H1 (cell line): ENCODE measurements around the gene RNF212. TPM values are rescaled to one million over a fixed set of nuclear protein-coding genes. Genes with fewer than 3 reads are reported as not detected.

Experiments used
- CTCF ChIA-PET: fragments of 300-600 bp; sonication (Branson Sonifier 250); formaldehyde crosslinking; loops from one replicate; lab custom pipeline; 2021; ENCODE audit not compliant: partially characterized antibody; lab: Charles Lee
- POLR2A ChIA-PET: fragments of 300-600 bp; sonication (Branson Sonifier 250); formaldehyde crosslinking; loops from one replicate; lab custom pipeline; 2021; ENCODE audit warnings: inconsistent platforms; ENCODE audit not compliant: partially characterized antibody; lab: Charles Lee
- DNase-seq, 2 experiments: peaks; one replicate each; pipeline versions ENCODE4 v3.0.0 to v3.0.0-alpha.2; 2010 to 2022; ENCODE audit warnings: low spot score in 2 of 2, low read depth in 1 of 2, mixed read lengths in 1 of 2
- FAIRE-seq: peaks from 2 replicates; lab custom pipeline; 2011; peaks lifted over from hg19 to GRCh38; lab: Jason Lieb, UNC
- H2AFZ ChIP-seq: 2 replicates; pipeline ENCODE4 v1.8.1; 2012; ENCODE audit warnings: low read length, inconsistent platforms
- H2AK5ac ChIP-seq: 2 replicates; pipeline ENCODE4 v1.6.1; 2013; ENCODE audit warnings: low read depth, low read length
- H2BK120ac ChIP-seq: replicated peaks from 2 replicates; pipeline ENCODE3; 2013; ENCODE audit warnings: low read depth, low read length, inconsistent platforms
- H2BK12ac ChIP-seq: 2 replicates; pipeline ENCODE4 v1.6.1; 2013; ENCODE audit warnings: low read depth, low read length
- H2BK15ac ChIP-seq: 2 replicates; pipeline ENCODE4 v1.6.1; 2013; ENCODE audit warnings: low read length
- H2BK20ac ChIP-seq: 2 replicates; pipeline ENCODE4 v1.6.1; 2013; ENCODE audit warnings: low read length
- H2BK5ac ChIP-seq: 2 replicates; pipeline ENCODE4 v1.6.1; 2013; ENCODE audit warnings: low read depth, low read length
- H3K14ac ChIP-seq: 2 replicates; pipeline ENCODE4 v1.6.1; 2013; ENCODE audit warnings: inconsistent platforms; ENCODE audit not compliant: insufficient read length
- H3K18ac ChIP-seq: 2 replicates; pipeline ENCODE4 v1.6.1; 2013; ENCODE audit warnings: low read length; ENCODE audit errors: extremely low read depth
- H3K23ac ChIP-seq: 2 replicates; pipeline ENCODE4 v1.6.1; 2013; ENCODE audit warnings: inconsistent platforms; ENCODE audit not compliant: insufficient read length
- H3K23me2 ChIP-seq: 2 replicates; pipeline ENCODE4 v1.6.1; 2013; ENCODE audit warnings: low read depth, low read length
- H3K27ac ChIP-seq: 2 replicates; pipeline ENCODE4 v1.6.1; 2011; ENCODE audit warnings: low read depth, low read length, inconsistent platforms
- H3K27me3 ChIP-seq, 4 experiments: replicated peaks in 1 of 4; 1 replicate in 1 of 4; 2 replicates in 3 of 4; pipeline versions ENCODE4 v1.6.1 to v1.8.1; 2011 to 2013; ENCODE audit warnings: low read length in 3 of 4, mild to moderate bottlenecking in 3 of 4, inconsistent platforms in 2 of 4, mixed read lengths in 2 of 4, moderate library complexity in 1 of 4; ENCODE audit not compliant: control insufficient read depth in 3 of 4, insufficient read depth in 3 of 4; ENCODE audit errors: extremely low read depth in 1 of 4
- H3K36me3 ChIP-seq, 4 experiments: 2 replicates each; pipeline versions ENCODE4 v1.6.1 to v1.8.1; 2011 to 2013; ENCODE audit warnings: mild to moderate bottlenecking in 4 of 4, low read length in 3 of 4, moderate library complexity in 2 of 4, control low read depth in 1 of 4, inconsistent platforms in 1 of 4; ENCODE audit not compliant: insufficient read depth in 4 of 4, control insufficient read depth in 2 of 4
- H3K4ac ChIP-seq: replicated peaks from 2 replicates; pipeline ENCODE3; 2013; ENCODE audit warnings: low read length, low read depth, mixed read lengths, inconsistent platforms; ENCODE audit not compliant: insufficient read length
- H3K4me1 ChIP-seq, 4 experiments: replicated peaks in 1 of 4; 1 replicate in 1 of 4; 2 replicates in 3 of 4; pipeline versions ENCODE4 v1.6.1 to v1.8.1; 2011 to 2013; ENCODE audit warnings: low read length in 3 of 4, inconsistent platforms in 2 of 4, mixed read lengths in 1 of 4; ENCODE audit not compliant: insufficient read depth in 4 of 4, control insufficient read depth in 3 of 4
- H3K4me2 ChIP-seq, 2 experiments: 2 replicates each; pipeline versions ENCODE4 v1.6.1 to v1.8.1; 2011 to 2013; ENCODE audit warnings: low read depth in 2 of 2, low read length in 2 of 2, control low read depth in 1 of 2, inconsistent platforms in 1 of 2, mild to moderate bottlenecking in 1 of 2; ENCODE audit not compliant: insufficient read depth in 1 of 2
- H3K4me3 ChIP-seq, 4 experiments: fragments of 200-600, 300-600 bp in 1 of 4; sonication (generic), shearing (Covaris generic), sonication (Bioruptor Twin) in 1 of 4; 2 replicates each; pipeline versions ENCODE4 v1.5.1 to v1.8.1; 2011 to 2016; ENCODE audit warnings: low read length in 4 of 4, low read depth in 3 of 4, control low read depth in 2 of 4, inconsistent platforms in 2 of 4, mild to moderate bottlenecking in 2 of 4, mixed read lengths in 1 of 4, moderate library complexity in 1 of 4; ENCODE audit not compliant: insufficient read depth in 2 of 4; ENCODE audit errors: extremely low read depth in 1 of 4
- H3K56ac ChIP-seq: replicated peaks from 2 replicates; pipeline ENCODE3; 2013; ENCODE audit warnings: low read depth, mild to moderate bottlenecking, mixed read lengths, low read length, inconsistent platforms; ENCODE audit not compliant: insufficient read length
- H3K79me1 ChIP-seq: 2 replicates; pipeline ENCODE4 v1.6.1; 2013; ENCODE audit warnings: low read depth, low read length, control low read depth
- H3K79me2 ChIP-seq, 2 experiments: 2 replicates each; pipeline versions ENCODE4 v1.6.1 to v1.8.1; 2012 to 2013; ENCODE audit warnings: low read length in 2 of 2, mild to moderate bottlenecking in 2 of 2, inconsistent platforms in 1 of 2; ENCODE audit not compliant: insufficient read depth in 2 of 2, control insufficient read depth in 1 of 2
- H3K9ac ChIP-seq, 4 experiments: replicated peaks in 1 of 4; 1 replicate in 1 of 4; 2 replicates in 3 of 4; pipeline versions ENCODE4 v1.6.1 to v1.8.1; 2011 to 2013; ENCODE audit warnings: low read depth in 3 of 4, low read length in 3 of 4, control low read depth in 2 of 4, mild to moderate bottlenecking in 2 of 4, moderate library complexity in 2 of 4, inconsistent platforms in 1 of 4; ENCODE audit errors: extremely low read depth in 1 of 4
- H3K9me3 ChIP-seq, 2 experiments: 2 replicates each; pipeline versions ENCODE4 v1.6.1 to v1.8.1; 2012 to 2013; ENCODE audit warnings: mild to moderate bottlenecking in 2 of 2, moderate library complexity in 2 of 2, control low read depth in 1 of 2, inconsistent platforms in 1 of 2, low read depth in 1 of 2, low read length in 1 of 2, mixed read lengths in 1 of 2; ENCODE audit not compliant: insufficient read depth in 2 of 2
- H4K20me1 ChIP-seq, 2 experiments: replicated peaks in 1 of 2; 2 replicates each; pipeline versions ENCODE3 to v1.8.1; 2011 to 2013; ENCODE audit warnings: inconsistent platforms in 2 of 2, low read length in 2 of 2, mild to moderate bottlenecking in 1 of 2; ENCODE audit not compliant: insufficient read depth in 2 of 2, control insufficient read depth in 1 of 2
- H4K5ac ChIP-seq: 2 replicates; pipeline ENCODE4 v1.6.1; 2013; ENCODE audit warnings: low read length, low read depth, mixed read lengths, inconsistent platforms; ENCODE audit not compliant: insufficient read length
- H4K8ac ChIP-seq: 2 replicates; pipeline ENCODE4 v1.8.0; 2013; ENCODE audit warnings: mild to moderate bottlenecking, moderate library complexity, low read length, inconsistent platforms; ENCODE audit not compliant: insufficient read depth; ENCODE audit errors: extremely low read depth
- H4K91ac ChIP-seq: replicated peaks from 2 replicates; pipeline ENCODE3; 2013; ENCODE audit warnings: low read length, mixed read lengths, inconsistent platforms; ENCODE audit not compliant: insufficient read length
- CBX5 ChIP-seq: fragments of 300-800, 300-1000 bp; sonication (generic); IDR thresholded peaks from 2 replicates; pipeline ENCODE4 v1.7.1; 2016; ENCODE audit warnings: antibody characterized with exemption, low read length, low read depth
- CHD1 ChIP-seq: IDR thresholded peaks from 2 replicates; pipeline ENCODE4 v1.6.1; 2012; ENCODE audit warnings: low read depth, low read length, improper control_type of control experiment
- NANOG ChIP-seq: IDR thresholded peaks from 2 replicates; pipeline ENCODE4 v1.6.1; 2011; ENCODE audit warnings: low read length, low read depth, mild to moderate bottlenecking, inconsistent platforms; ENCODE audit not compliant: insufficient read depth, poor library complexity, severe bottlenecking
- POU5F1 ChIP-seq: IDR thresholded peaks from 2 replicates; pipeline ENCODE4 v1.6.1; 2011; ENCODE audit warnings: low read depth, mild to moderate bottlenecking, low read length, moderate library complexity
- RBBP5 ChIP-seq: IDR thresholded peaks from 2 replicates; pipeline ENCODE4 v1.7.1; 2012; ENCODE audit warnings: low read depth, mild to moderate bottlenecking, inconsistent platforms, low read length, moderate library complexity, borderline replicate concordance
- SAP30 ChIP-seq: fragments of 300-600 bp; sonication (generic); IDR thresholded peaks from 2 replicates; pipeline ENCODE4 v1.7.1; 2012; ENCODE audit warnings: low read length, moderate library complexity, mild to moderate bottlenecking, inconsistent platforms; ENCODE audit not compliant: insufficient read depth, insufficient replicate concordance
- SP2 ChIP-seq: IDR thresholded peaks from 2 replicates; pipeline ENCODE4 v1.6.1; 2012; ENCODE audit warnings: mild to moderate bottlenecking, low read length, inconsistent platforms
- SRF ChIP-seq: IDR thresholded peaks from 2 replicates; pipeline ENCODE4 v1.6.1; 2011; ENCODE audit warnings: mild to moderate bottlenecking, low read depth, low read length, moderate library complexity
- TBP ChIP-seq: IDR thresholded peaks from 2 replicates; pipeline ENCODE4 v1.6.1; 2011; ENCODE audit warnings: low read depth, low read length, improper control_type of control experiment
- TCF12 ChIP-seq: IDR thresholded peaks from 2 replicates; pipeline ENCODE4 v1.6.1; 2011; ENCODE audit warnings: low read depth, mild to moderate bottlenecking, low read length
- WGBS, 2 experiments: shearing (Covaris generic) in 1 of 2; methylation state at CpG; one replicate each; pipeline versions ENCODE4 v1.1.6 to v1.1.7; 2013 to 2015; ENCODE audit warnings: low lambda C conversion rate in 2 of 2, mixed read lengths in 2 of 2, inconsistent platforms in 1 of 2, low coverage in 1 of 2, missing lambda C conversion rate in 1 of 2; ENCODE audit not compliant: insufficient replicate concordance in 2 of 2, insufficient coverage in 1 of 2, insufficient read length in 1 of 2; ENCODE audit errors: extremely low coverage in 1 of 2, missing lambda C conversion rate in 1 of 2; 5-methylcytosine and 5-hydroxymethylcytosine counted together
- polyA plus RNA-seq, 7 experiments: library from polyadenylated mRNA; depleted of rRNA in 3 of 7; stranded (reverse) in 5 of 7; unstranded in 2 of 7; fragments of >200 nt in 5 of 7; fragments of 200-250 nt in 2 of 7; gene quantifications; 1 replicate in 5 of 7; 2 replicates in 1 of 7; 4 replicates in 1 of 7; pipeline versions ENCODE4 v1.2.1 to v1.2.3, GENCODE V29; 2011 to 2013; ENCODE audit warnings: missing spikeins in 2 of 7, mixed read lengths in 2 of 7
- total RNA-seq: library from RNA; stranded (reverse); fragmentation: NEBNext Ultra II Directional; extraction: Animal tissue kit (Norgen Biotek cat#: 25700); gene quantifications from 2 replicates; pipeline ENCODE4 v1.2.1, GENCODE V29; 2021
- TF ChIP-seq, protein P1 (sequence below): IDR thresholded peaks from 2 replicates; pipeline ENCODE4 v1.6.1; 2011; ENCODE audit warnings: low read depth, mild to moderate bottlenecking, low read length; ENCODE audit not compliant: insufficient read depth
- TF ChIP-seq, protein P2 (sequence below): IDR thresholded peaks from 2 replicates; pipeline ENCODE4 v1.6.1; 2012; ENCODE audit warnings: low read length, inconsistent platforms

RNF212 gene
- total and polyA plus RNA-seq, 2 of the 8 experiments (the other 6 are each of a cell fraction or from before 2014, with no cell fraction given): 3.4 to 5.4 TPM

DNA sequence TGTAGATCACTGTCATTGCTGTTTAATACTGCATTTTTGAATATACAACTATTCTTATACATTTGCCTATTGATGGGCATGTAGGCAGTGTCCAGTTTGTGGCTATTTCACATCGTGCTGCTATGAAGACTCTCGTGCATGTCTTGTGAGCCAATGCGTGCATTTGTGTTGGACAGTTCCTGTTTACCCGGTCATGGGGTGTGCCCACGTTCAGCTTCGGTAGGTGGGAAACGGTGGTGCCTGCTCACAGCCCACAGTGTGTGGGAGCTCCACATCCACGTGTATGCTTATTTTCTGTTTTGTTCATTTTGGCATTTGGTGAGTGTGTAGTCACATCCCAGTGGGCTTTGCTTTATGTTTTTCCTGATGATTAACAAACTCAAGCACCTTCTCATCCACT is 19.7 kb upstream of the RNF212 start:
- H3K14ac ChIP-seq: no peak overlapping the region
- 74% methylated on average over 8 of the region's 8 CpGs; no CpG with 5 or more reads in 1 of the 2 experiments for WGBS, 2 experiments
- H4K5ac ChIP-seq: no peak overlapping the region
- H3K27me3 ChIP-seq: no peaks in the 10 kb centered on the region
- no peak overlapping the region for H3K4me3 ChIP-seq
- H3K27ac ChIP-seq: no peak overlapping the region
- H3K4ac ChIP-seq: no peak overlapping the region
- no peak overlapping the region for H2BK12ac ChIP-seq
- no peaks in the 10 kb centered on the region for H3K9me3 ChIP-seq
- H3K4me1 ChIP-seq: no peaks in the 10 kb centered on the region; a peak in 1 of 7 replicates
- no peak for FAIRE-seq
- no peak overlapping the region for H3K4me2 ChIP-seq
- H3K23me2 ChIP-seq: no peaks in the 10 kb centered on the region
- H3K79me1 ChIP-seq: no peaks in the 10 kb centered on the region; the same call in 1 of the 2 replicates
- H2BK15ac ChIP-seq: no peak overlapping the region
- no peak overlapping the region for H3K56ac ChIP-seq
- POLR2A ChIA-PET: no interaction called here
- H3K9ac ChIP-seq: no peak overlapping the region
- H3K79me2 ChIP-seq: no peaks in the 10 kb centered on the region
- H2AFZ ChIP-seq: no peak overlapping the region
- no peak overlapping the region for H2BK5ac ChIP-seq
- H2AK5ac ChIP-seq: no peak overlapping the region
- no peak overlapping the region for H3K18ac ChIP-seq
- H4K20me1 ChIP-seq: no peaks in the 10 kb centered on the region
- no peak overlapping the region for H2BK20ac ChIP-seq
- no peaks in the 10 kb centered on the region for H3K36me3 ChIP-seq
- H4K91ac ChIP-seq: no peak overlapping the region
- CTCF ChIA-PET: interaction anchor here (0.6 to 1.0 kb wide), 4 partner anchors 25 to 326 kb away, joined by 3 to 5 read pairs (median 3); no protein-coding TSS in a partner anchor
- no peak overlapping the region for H3K23ac ChIP-seq
- no peak for DNase-seq
- no peak overlapping the region for H4K8ac ChIP-seq
- H2BK120ac ChIP-seq: no peak overlapping the region
- TF ChIP-seq RBBP5 (no peak), CBX5 (no peak), TCF12 (no peak), TBP (no peak), NANOG (no peak), SAP30 (no peak), SP2 (no peak), POU5F1 (no peak), SRF (no peak), CHD1 (no peak)
- TF ChIP-seq, protein P1, sequence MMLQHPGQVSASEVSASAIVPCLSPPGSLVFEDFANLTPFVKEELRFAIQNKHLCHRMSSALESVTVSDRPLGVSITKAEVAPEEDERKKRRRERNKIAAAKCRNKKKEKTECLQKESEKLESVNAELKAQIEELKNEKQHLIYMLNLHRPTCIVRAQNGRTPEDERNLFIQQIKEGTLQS: no peak
- TF ChIP-seq, protein P2, sequence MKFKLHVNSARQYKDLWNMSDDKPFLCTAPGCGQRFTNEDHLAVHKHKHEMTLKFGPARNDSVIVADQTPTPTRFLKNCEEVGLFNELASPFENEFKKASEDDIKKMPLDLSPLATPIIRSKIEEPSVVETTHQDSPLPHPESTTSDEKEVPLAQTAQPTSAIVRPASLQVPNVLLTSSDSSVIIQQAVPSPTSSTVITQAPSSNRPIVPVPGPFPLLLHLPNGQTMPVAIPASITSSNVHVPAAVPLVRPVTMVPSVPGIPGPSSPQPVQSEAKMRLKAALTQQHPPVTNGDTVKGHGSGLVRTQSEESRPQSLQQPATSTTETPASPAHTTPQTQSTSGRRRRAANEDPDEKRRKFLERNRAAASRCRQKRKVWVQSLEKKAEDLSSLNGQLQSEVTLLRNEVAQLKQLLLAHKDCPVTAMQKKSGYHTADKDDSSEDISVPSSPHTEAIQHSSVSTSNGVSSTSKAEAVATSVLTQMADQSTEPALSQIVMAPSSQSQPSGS: no peak
